ENCODE results near the gene C3orf80. TPM values are rescaled to one million over a fixed set of nuclear protein-coding genes. Genes with fewer than 3 reads are reported as not detected.
A peak's percentile ranks its signal among the peaks of the same experiment; 100 is the strongest.
"Not testable (repeated sequence)": the region's sequence is repeated elsewhere in the genome, so short reads cannot be mapped to it uniquely, and the experiment has no call there.

The C3orf80 gene
- polyA plus RNA-seq, 1 donor (not counting 4 experiments of a cell fraction or from before 2014, with no cell fraction given), result not detected

- H3K4me1 ChIP-seq (ENCODE audit: control insufficient read depth, extremely low read depth, insufficient read depth, low read length); H3K4me2 ChIP-seq (ENCODE audit: control insufficient read depth, extremely low read depth, insufficient read depth, low read depth, low read length); H3K79me2 ChIP-seq (ENCODE audit: control insufficient read depth, insufficient read depth, low read length); dilution Hi-C loops (cut with MboI; ENCODE audit: extremely low pct_ligation_motif_present, low sequenced_read_pairs); H3K9me3 ChIP-seq (ENCODE audit: control insufficient read depth, low read depth, low read length); H3K27ac ChIP-seq (ENCODE audit: control insufficient read depth, insufficient read depth, low read length); H3K9me1 ChIP-seq (ENCODE audit: control insufficient read depth, extremely low read depth, insufficient read depth, low read length); H3K27me3 ChIP-seq (ENCODE audit: control insufficient read depth, extremely low read depth, insufficient read depth, low read length); FAIRE-seq; H3K4me3 ChIP-seq (ENCODE audit: control insufficient read depth in 2 of 3, extremely low read depth in 1 of 3, insufficient read depth in 2 of 3, low read depth in 1 of 3, low read length in 3 of 3); H3K36me3 ChIP-seq (ENCODE audit: control insufficient read depth in 2 of 2, extremely low read depth in 1 of 2, insufficient read depth in 2 of 2, low read length in 2 of 2); H4K20me1 ChIP-seq (ENCODE audit: control insufficient read depth, extremely low read depth, insufficient read depth, low read length); H2AFZ ChIP-seq (ENCODE audit: control insufficient read depth, low read length); H3K9ac ChIP-seq (ENCODE audit: control insufficient read depth, extremely low read depth, insufficient read depth, low read length); DNase-seq (ENCODE audit: low read depth, low spot score): not testable (repeated sequence)
These were observed 45.8 kb upstream of the C3orf80 start for GRCh38 chr3:160179403-160179802.

GRCh38 chr3:160179906-160180305, 45.3 kb upstream of the C3orf80 start:
- no peaks in the 10 kb centered on the region for H3K79me2 ChIP-seq (ENCODE audit: control insufficient read depth, insufficient read depth, low read length)
- TF ChIP-seq CTCF (optimal IDR thresholded peaks at IDR 0.05 in 1 of 3, IDR thresholded peaks at IDR 0.05 in 1 of 3, conservative IDR thresholded peaks at IDR 0.05 in 1 of 3; ENCODE audit: extremely low read depth in 1 of 3, insufficient read depth in 2 of 3, low read length in 3 of 3), result no peak
- no peak for TF ChIP-seq EZH2 (IDR thresholded peaks at IDR 0.05; ENCODE audit: low read length)
- peaks cover 3% of the 10 kb centered on the region for H3K27me3 ChIP-seq (ENCODE audit: control insufficient read depth, extremely low read depth, insufficient read depth, low read length)
- no peak overlapping the region for H3K4me2 ChIP-seq (ENCODE audit: control insufficient read depth, extremely low read depth, insufficient read depth, low read depth, low read length)
- H3K9me3 ChIP-seq (ENCODE audit: control insufficient read depth, low read depth, low read length), result no peaks in the 10 kb centered on the region
- no peak overlapping the region for H3K4me3 ChIP-seq (ENCODE audit: control insufficient read depth in 2 of 3, extremely low read depth in 1 of 3, insufficient read depth in 2 of 3, low read depth in 1 of 3, low read length in 3 of 3)
- FAIRE-seq, result no peak
- dilution Hi-C loops (cut with MboI; ENCODE audit: extremely low pct_ligation_motif_present, low sequenced_read_pairs), result no loop called here
- H3K9ac ChIP-seq (ENCODE audit: control insufficient read depth, extremely low read depth, insufficient read depth, low read length), result no peak overlapping the region
- H4K20me1 ChIP-seq (ENCODE audit: control insufficient read depth, extremely low read depth, insufficient read depth, low read length), result no peaks in the 10 kb centered on the region
- H3K27ac ChIP-seq (ENCODE audit: control insufficient read depth, insufficient read depth, low read length), result no peak overlapping the region
- H3K4me1 ChIP-seq (ENCODE audit: control insufficient read depth, extremely low read depth, insufficient read depth, low read length), result no peaks in the 10 kb centered on the region
- no peaks in the 10 kb centered on the region for H3K9me1 ChIP-seq (ENCODE audit: control insufficient read depth, extremely low read depth, insufficient read depth, low read length)
- no peak overlapping the region for H2AFZ ChIP-seq (ENCODE audit: control insufficient read depth, low read length)
- H3K36me3 ChIP-seq (ENCODE audit: control insufficient read depth in 2 of 2, extremely low read depth in 1 of 2, insufficient read depth in 2 of 2, low read length in 2 of 2), result no peaks in the 10 kb centered on the region
- no peak for DNase-seq (ENCODE audit: low read depth, low spot score)

- H3K4me2 ChIP-seq (ENCODE audit: control insufficient read depth, extremely low read depth, insufficient read depth, low read depth, low read length), result peak overlapping the region; percentile 49
- H3K27me3 ChIP-seq (ENCODE audit: control insufficient read depth, extremely low read depth, insufficient read depth, low read length), result peaks cover 3% of the 10 kb centered on the region
- FAIRE-seq, result peak; percentile 48
- peak overlapping the region; percentile 23 for H2AFZ ChIP-seq (ENCODE audit: control insufficient read depth, low read length)
- H3K9me3 ChIP-seq (ENCODE audit: control insufficient read depth, low read depth, low read length), result no peaks in the 10 kb centered on the region
- no peak overlapping the region for H3K9ac ChIP-seq (ENCODE audit: control insufficient read depth, extremely low read depth, insufficient read depth, low read length)
- TF ChIP-seq CTCF (optimal IDR thresholded peaks at IDR 0.05 in 1 of 3, IDR thresholded peaks at IDR 0.05 in 1 of 3, conservative IDR thresholded peaks at IDR 0.05 in 1 of 3; ENCODE audit: extremely low read depth in 1 of 3, insufficient read depth in 2 of 3, low read length in 3 of 3) (no peak), EZH2 (IDR thresholded peaks at IDR 0.05; ENCODE audit: low read length) (no peak)
- no peak overlapping the region for H3K4me3 ChIP-seq (ENCODE audit: control insufficient read depth in 2 of 3, extremely low read depth in 1 of 3, insufficient read depth in 2 of 3, low read depth in 1 of 3, low read length in 3 of 3)
- DNase-seq (ENCODE audit: low read depth, low spot score), result no peak
- no peaks in the 10 kb centered on the region for H3K4me1 ChIP-seq (ENCODE audit: control insufficient read depth, extremely low read depth, insufficient read depth, low read length)
- no peaks in the 10 kb centered on the region for H3K36me3 ChIP-seq (ENCODE audit: control insufficient read depth in 2 of 2, extremely low read depth in 1 of 2, insufficient read depth in 2 of 2, low read length in 2 of 2)
- dilution Hi-C loops (cut with MboI; ENCODE audit: extremely low pct_ligation_motif_present, low sequenced_read_pairs), result no loop called here
- H3K27ac ChIP-seq (ENCODE audit: control insufficient read depth, insufficient read depth, low read length), result no peak overlapping the region
- no peaks in the 10 kb centered on the region for H4K20me1 ChIP-seq (ENCODE audit: control insufficient read depth, extremely low read depth, insufficient read depth, low read length)
- H3K79me2 ChIP-seq (ENCODE audit: control insufficient read depth, insufficient read depth, low read length), result no peaks in the 10 kb centered on the region
- no peaks in the 10 kb centered on the region for H3K9me1 ChIP-seq (ENCODE audit: control insufficient read depth, extremely low read depth, insufficient read depth, low read length)
These were observed 44.5 kb upstream of the C3orf80 start for GRCh38 chr3:160180581-160181216.
